Fibroblast of skin of left quadriceps (primary cell): ENCODE measurements around the gene CARM1.
"Not testable (repeated sequence)": the region's sequence is repeated elsewhere in the genome, so short reads cannot be mapped to it uniquely, and the experiment has no call there.

Experiments
- DNase-seq, 2 experiments: peaks; one replicate each; pipeline ENCODE4 v3.0.0-alpha.2; 2013; ENCODE audit warnings: low read depth in 2 of 2

Gene CARM1

DNA sequence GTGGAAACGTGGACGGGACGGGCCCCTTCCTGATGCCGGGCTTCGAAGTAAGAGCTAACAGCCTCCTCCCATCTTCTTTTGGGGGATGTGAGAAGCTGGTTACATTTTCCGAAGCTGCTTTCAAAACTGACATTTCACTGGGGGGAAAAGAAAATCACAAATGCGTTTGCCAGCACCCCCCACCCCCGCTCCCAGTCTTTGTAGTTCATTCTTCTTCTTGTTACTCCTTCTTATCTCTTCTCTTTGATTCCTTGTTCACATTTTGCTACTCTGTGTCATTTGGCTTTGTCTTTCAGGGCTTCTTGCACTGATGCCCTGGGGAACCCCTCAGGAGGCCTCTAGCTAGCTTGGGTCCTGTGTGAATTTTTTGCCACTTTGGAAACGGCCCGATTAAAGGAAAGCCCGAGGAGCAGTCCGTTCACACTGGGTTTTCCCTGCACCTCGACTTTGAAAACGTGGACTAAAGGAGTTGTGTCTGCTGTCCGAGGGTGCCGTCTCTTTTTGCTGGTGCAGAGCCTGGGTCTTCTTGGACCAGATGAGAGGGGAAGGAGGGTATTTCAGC lies 1.3 kb downstream of the CARM1 start:
- DNase-seq, result no peak

DNA sequence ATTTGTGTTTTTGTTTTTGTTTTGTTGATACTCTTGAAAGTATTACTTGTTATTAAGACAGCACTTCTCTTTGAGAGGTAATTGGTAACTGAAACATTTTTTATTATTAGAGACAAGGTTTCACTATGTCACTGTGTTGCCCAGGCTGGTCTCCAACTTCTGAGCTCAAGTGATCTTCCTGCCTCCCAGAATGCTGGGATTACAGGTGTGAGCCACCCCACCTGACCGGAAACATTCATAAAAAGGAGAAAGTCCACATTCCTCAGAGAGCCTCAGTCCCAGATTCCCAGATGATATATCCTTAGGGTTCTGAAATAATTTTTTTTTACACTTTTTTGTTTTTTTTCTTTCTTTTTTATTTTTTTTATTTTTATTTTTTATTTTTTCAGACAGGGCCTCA lies 2.7 kb downstream of the CARM1 start:
- DNase-seq, result no peak

DNA sequence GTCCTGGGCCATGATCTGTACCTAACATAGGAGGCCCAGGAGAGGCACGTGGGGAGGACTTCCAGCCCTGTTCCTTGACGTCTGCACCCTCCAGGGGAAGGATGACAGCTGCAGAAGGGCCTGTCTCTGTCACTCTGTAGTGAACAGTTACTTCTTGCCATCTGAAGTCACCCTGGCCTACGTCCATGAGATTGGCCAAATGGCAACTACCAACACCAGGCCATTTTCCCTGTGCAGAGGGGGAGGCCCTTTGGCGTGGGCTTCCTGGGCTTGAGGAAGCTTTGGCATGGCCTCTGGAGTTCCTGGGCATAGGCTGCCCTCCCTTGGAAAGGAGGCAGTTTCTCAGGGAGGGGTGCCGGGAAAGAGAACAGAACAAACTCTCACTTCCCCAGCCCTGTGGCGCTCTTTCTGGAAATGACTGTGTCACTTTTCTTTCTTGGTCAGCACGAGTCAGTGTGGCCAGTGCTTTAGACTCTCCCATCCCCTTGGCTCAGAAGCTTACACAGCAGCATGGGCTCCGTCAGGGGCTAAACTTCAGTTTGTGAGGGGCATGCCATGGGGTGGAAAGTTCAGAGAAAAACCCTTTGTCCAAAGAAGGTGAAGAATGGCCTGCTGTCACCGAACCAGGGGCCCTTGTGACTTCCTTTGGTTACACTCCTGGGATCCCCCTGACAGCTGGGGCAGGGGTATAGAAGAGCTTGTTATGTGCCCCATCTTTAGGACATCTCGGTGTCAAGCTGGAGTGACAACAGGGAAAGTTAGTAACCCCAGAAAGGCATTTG lies 5.3 kb downstream of the CARM1 start:
- no peak for DNase-seq

DNA sequence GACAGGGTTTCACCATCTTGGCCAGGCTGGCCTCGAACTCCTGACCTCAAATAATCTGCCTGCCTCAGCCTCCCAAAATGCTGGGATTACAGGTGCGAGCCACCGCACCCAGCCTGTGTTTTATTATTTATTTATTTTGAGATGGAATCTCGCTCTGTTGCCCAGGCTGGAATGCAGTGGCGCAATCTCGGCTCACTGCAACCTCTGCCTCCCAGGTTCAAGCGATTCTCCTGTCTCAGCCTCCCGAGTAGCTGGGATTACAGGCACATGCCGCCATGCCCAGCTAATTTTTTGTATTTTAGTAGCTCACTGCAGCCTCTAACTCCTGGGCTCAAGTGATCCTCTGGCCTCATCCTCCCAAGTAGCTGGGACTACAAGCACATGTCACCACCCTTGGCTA lies 6.3 kb downstream of the CARM1 start:
- not testable (repeated sequence) for DNase-seq

DNA sequence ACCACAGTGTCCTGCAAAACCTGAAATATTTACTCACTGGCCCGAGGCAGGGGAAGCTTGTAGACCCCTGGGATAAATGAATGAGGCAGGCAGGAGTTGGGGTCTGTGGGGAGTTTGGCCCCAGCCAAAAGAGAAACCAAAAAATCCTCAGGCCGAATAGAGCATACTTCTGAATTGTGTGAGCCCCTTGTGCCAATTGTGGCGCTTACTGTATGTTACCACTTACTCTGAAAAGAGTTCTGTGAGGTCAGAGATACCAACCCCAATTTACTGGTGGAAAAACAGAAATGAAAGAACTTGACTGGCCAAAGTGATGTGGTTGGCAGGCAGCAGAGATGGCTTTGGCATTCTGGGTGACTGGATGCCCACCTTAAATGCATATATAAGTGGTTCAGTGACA lies 6.9 kb downstream of the CARM1 start:
- DNase-seq, result no peak

DNA sequence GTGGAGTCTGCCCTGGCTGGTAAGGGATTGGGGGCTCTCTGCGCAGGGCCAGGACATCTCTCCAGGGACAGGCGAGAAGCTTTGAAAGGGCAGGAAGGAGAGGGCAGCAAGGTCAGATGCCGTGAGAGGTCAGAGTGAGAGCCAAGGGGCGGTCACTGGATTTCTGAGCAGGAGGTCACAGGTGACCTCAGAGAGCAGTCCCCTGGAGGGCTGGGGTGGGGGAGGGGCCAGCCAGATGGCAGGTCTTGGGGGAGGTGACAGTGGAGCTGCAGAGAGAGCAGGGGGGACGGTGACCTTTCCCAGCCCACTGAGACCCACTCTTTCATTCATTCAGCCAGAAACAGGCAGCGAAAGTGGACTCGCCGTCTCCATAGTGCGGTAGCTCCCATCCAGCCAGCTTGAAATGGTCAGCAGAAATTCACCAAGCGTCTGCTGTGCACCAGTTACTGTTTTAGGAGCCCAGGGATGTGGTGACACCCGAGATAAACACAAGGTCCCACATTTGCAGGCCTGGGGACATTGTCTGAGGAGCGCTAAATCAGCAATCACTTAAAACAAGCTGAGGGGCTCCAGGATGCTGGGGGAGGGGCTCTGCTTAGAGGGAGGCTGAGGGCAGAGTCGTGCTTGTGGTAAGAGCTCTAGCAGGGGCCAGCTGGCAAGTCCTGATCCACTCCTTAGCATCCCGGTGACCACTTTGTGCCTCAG lies 10.2 kb downstream of the CARM1 start:
- no peak for DNase-seq

DNA sequence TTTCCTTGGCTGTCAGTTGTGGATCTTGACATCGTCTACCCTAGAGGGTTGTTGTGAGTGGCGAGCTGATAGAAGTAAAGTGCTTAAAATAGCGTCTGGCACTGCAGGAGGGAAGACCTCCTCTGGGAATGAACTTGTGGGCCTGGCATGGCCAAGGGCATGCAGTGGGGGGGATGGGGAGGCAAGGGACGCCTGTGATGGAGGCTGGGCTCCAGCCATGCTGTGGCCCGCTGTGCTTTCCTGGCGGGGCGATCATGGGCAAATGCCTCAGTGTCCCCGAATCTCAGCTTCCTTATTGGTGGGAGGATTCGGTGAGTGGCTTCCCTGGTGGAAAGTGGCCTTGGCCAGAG lies 10.7 kb downstream of the CARM1 start:
- DNase-seq, result no peak

DNA sequence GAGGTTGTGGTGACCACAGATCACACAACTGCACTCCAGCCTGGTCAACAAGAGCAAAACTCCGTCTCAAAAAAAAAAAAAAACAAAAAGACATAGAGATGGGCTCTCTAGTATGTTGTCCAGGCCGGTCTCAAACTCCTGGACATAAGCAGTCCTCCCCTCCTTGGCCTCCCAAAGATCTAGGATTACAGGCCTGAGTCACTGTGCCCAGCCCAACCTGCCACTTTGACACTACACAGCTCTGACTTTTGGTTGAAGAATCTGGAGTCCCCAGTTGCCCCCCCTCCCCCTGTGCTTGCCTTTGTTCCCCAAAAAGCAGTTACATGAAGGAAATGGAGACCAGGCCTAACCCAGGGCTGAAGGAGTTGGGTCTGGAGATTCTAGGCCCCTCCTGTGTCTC lies 12.9 kb downstream of the CARM1 start:
- DNase-seq, result peak in 1 of 2 experiments; percentile 16

DNA sequence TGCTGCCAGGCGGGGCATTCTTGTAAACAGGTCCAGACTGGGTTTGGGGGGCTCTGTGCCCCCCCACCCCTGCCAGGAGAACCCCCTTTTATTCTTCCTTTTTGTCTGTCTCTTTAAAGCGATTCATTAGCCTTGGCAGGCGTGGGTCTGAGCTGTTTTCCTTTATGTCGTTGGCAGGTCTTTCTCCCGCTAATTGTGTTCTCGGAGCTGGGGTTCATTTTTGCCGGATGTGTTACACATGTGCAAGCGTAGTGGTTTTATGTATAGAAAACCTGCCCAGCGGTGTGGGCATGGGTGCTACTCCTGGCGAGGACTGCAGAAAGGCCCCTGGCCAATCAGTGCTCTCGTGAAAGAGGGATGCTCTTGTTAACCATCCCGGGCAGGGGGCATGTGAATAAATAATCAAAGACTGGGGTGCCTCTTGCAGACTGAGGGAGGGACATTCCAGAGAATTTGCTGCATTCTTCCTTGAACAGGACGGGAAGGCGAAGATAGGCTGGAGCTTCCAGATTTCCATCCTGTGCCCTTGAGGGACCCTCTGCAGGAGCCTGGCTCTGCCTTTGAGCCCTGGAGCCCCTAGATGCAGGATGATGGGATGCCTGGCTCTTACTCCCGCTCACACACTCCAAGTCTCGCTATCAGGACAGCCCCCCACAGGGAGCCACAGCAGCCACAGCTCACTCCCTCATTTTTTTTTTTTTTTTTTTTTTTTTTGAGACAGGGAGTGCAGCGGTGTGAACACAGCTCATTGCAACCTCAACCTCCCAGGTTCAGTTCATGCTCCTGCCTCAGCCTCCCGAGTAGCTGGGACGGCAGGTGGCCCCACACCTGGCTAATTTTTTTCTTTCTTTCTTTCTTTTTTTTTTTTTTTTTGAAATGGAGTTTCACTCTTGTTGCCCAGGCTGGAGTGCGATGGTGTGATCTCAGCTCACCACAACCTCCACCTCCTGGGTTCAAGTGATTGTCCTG lies 14.1 kb downstream of the CARM1 start:
- DNase-seq, result no peak

DNA sequence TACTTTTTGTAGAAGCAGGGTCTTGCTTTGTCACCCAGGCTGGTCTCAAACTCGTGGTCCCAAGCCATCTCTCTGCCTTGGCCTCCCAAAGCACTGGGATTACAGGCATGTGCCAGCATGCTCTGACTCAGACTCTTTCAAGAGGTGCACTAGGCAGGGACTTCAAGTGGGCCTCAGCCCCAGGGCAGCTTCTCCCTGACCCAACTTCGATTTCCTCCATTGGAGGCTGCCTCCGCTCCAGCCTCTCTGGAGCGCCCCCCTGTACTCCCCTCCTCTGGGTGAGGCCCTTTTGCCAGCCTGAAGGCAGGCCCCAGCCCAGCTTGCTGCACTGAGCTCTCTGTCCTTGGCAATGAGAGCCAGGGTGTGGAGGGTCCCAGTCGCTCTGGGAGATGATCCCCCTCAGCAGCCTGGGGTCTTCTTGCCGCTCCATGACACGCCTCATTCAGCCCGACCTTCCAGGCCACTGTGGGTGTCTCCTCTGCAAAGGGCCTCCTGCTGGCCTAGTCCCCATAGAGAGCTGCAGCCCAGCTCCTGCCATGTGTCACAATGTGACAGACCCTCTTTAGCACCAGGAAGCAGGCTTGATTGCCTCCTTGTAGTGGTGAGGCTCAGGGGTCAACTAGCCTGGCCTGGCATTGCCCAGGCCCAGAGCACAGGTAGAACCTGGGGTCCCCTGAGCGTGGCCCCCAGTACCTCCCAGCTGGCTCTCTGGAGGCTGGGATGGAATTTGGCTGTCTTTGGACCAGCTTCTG lies 16.4 kb downstream of the CARM1 start:
- DNase-seq, result no peak

DNA sequence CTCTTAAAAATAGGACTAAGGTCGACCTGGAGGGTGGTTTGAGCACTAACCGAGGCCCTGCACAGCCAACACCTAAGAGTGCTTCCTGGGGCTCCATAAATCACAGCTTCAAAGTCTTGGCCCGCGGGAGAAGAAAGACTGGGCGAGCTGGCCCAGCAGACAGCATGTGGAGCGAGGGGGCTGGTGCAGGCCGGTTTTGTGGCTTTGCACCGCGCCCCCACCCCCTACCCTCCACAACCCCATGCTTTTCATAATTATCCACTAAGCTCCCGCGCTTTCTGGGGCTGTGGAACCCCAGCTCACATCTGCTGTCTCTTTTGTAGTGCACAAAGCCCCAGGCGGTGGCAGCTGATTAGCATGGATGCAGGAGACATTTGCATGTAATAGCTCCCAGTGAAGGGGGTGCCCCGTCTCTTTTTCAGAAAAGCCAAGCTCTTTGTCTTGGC lies 17.1 kb downstream of the CARM1 start:
- DNase-seq, result no peak

DNA sequence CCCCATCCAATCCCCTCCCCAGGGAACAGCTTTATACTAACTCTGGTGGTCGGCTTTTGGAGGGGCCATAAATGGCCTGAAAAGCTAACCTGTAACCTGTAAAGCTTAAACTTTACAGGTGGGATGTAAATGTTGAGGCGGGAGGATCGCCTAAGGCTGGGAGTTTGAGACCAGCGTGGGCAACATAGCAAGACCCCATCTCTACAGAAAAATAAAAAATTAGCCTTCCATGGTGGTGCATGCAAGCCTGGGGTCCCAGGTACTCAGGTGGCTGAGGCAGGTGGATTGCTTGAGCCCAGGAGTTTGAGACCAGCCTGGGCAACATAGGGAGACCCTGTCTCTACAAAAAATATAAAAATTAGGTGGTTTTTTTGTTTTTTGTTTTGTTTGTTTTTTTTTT lies 18.5 kb downstream of the CARM1 start:
- no peak for DNase-seq

DNA sequence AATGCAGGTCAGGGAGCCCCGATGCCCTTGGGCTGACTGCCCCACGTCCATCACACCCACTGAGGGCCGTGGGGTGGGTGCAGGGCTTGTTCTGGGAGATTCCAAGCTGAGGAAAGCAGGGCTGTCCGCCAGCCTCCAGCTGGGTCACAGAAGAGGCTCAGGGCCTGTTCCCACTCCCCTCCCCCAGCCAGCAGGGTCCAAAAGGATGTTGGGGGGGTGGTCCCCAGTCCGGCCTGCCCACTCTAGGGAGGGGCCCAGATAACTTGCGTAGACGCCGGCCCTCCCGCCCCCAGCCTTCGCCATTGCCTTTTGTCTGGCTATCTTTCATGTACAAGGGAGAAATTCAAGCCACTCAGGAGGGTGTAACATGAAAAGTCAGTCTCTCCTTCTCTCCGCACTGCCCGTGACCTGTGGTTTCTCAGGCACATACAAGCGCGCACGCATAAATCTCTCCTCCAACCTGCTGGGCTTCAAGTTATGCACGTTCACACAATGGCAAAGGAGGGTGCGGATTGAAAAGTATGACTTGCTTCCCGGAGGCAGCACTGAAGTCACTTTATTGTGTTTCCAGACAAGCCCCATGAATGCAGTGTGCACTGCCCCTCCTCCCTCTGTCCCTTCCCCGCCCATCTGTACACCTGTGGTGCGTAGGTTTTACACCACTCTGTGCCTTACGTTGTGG lies 20.2 kb downstream of the CARM1 start:
- DNase-seq, result no peak

DNA sequence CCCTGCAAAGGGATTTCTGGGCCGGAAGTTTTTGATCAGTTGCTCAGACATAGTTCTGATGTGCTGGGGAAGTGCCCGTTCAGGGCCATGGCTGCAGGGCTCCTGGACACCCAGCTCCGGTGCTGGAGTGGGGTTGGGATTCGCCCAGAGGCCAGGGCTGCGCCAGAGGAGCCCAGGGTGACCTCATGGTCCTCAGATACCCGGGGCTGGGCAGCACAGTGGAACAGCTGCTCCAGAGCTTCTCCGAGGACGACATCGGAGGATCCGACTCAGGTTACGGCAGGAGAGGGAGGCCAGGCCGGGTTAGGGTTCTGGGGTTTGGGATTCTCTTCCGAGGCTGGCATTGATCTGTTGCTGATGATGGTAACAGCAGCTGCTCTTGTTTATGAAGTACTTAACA lies 20.9 kb downstream of the CARM1 start:
- DNase-seq, result no peak

DNA sequence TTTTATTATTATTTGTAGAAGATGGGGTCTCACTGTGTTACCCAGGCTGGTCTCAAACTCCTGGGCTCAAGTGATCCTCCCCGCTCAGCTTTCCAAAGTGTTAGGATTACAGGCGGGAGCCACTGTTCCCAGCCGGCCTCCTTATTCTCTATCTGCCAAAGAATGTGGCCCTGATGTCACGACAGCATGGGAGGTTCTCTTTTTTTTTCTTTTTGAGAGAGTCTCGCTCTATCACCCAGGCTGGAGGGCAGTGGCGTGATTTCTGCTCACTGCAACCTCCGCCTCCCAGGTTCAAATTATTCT lies 23.5 kb downstream of the CARM1 start:
- no peak for DNase-seq

DNA sequence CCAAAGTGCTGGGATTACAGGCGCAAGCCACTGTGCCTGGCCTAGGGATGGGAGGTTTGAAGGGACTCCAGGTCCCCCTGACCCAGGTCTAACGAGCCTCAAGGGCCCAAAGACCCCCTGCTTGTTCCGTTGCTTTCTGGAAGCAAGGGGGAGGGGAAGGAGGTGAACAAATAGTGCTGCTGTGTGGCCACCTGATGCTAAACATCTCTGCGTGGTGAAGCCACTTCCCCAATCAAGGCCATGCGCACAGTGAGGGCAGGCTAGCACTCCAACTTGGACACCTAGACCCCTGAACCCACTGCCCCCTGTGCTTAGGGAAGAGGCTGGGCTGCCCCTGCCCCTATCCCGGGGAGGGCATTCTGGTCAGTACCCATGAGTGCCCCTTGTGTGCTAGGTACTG lies 24.0 kb downstream of the CARM1 start:
- DNase-seq, result no peak

DNA sequence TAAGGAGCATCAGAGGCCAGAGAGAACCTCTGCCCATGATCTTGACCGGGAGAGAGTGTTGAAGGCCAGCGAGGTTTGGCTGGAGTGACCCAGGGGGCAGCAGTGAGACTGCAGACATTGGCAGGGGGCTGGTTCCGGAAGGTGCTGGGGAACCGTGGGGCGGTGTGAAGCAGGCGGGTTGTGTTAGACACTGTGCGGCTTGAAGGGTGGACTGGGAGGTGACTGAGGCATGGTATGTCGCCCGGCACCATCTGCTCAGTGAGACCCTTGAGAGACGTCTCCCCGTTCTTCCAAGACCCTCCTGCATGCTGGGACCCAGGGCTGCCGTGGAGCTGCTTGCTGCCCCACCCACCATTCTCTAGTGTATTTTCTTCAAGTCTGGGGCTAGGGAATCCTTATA lies 24.6 kb downstream of the CARM1 start:
- DNase-seq, result no peak

DNA sequence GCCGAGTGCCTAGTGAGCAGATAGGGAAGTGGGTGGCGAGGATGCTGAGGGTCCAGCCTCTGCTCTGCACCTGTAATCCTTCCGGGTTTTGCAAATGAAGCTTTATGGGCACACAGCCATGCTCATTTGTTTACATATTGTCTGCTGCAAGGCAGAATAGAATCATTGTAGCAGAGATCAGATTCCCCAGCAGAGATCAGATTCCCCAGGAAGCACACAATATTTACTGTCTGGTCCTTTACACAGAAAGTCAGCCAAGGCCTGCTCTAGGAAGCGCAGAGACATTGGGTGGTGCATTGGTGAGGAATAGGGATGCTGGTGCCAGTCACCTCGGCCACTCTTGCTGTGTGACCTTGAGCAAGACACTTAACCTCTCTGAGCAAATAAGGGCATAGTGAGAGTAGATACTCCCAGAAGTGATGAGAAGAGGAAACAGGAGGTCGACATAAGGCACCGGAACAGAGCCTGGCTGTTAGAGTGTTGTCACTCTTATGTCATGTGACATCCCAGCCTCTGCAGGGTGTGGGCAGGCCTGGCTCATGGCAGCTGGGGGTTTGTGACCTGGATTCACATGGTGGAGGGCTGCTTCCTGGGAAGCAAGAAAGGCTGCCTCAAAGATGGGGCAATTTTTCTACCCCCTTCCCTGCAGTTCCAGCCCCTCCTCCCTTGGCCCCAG lies 25.6 kb downstream of the CARM1 start:
- DNase-seq, result no peak

DNA sequence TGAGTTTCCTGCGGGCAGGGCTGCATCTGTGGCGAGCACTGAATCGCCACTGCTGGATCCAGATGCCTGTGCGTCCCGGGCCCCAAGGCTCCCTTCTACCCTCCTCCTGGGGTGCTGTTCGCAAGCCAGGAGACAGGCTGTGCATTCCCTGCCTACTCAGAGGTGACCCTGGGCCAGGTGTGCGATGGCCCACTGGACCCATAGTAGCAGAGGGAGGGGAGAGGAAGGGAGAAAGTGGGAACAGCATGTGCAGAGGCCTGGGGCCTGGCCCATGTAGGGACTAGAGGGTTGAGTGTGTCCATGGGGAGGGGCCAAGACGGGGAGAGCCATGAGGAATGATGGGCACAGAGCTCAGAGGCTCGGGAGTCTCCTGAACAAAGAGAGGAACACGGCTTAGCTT lies 27.3 kb downstream of the CARM1 start:
- no peak for DNase-seq

DNA sequence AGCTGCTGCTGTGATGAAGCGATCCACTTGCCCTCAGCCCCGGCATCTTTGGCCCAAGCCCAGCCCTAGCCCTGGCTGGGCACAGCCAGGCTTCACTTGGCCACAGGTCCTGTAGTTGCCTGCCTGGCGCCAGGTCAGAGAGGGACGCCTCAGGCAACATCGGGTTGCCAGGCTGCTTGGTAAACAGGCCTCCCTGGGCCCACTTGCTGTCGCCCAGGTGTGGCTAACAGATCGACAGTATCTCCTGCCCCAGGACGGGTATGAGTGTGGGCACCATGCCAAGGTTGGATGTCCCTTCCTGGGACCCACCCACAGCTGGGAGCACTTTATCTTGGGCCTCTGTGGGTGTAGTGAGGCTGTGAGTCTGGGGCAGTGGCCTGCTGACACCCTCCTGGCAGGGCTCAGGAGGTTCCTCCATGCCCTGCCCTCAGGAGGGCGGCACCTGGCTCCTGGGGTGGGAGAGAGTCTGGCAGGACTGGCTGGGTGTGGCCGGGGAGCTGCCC lies 27.8 kb downstream of the CARM1 start:
- no peak for DNase-seq
